ENCODE data around the gene IQCN.

Gene IQCN

GRCh38 chr19:18266771-18267686 is 7.2 kb downstream of the IQCN start:
- DNase-seq (ENCODE audit: low spot score) (no peak), FAIRE-seq (no peak)

- no peak for FAIRE-seq
These were observed 8.7 kb downstream of the IQCN start for GRCh38 chr19:18265582-18265981.

GRCh38 chr19:18264971-18265540 is 9.2 kb downstream of the IQCN start:
- DNase-seq (ENCODE audit: low spot score) (no peak), FAIRE-seq (no peak)

More at GRCh38 chr19:18265582-18265981, 8.7 kb downstream of the IQCN start:
- DNase-seq (ENCODE audit: low spot score), result no peak

- FAIRE-seq, result no peak
- no peak for DNase-seq (ENCODE audit: low spot score)
These were observed 10.0 kb downstream of the IQCN start for GRCh38 chr19:18264137-18264854.

- DNase-seq (ENCODE audit: low spot score) (no peak), FAIRE-seq (no peak)
These were observed 10.7 kb downstream of the IQCN start for GRCh38 chr19:18263324-18264136.

- no peak for FAIRE-seq
These were observed 11.3 kb downstream of the IQCN start for GRCh38 chr19:18262917-18263316.

GRCh38 chr19:18262144-18262543 is 12.1 kb downstream of the IQCN start:
- no peak for FAIRE-seq

More at GRCh38 chr19:18262917-18263316, 11.3 kb downstream of the IQCN start:
- DNase-seq (ENCODE audit: low spot score), result no peak

GRCh38 chr19:18261474-18261873 is 12.8 kb downstream of the IQCN start:
- DNase-seq (ENCODE audit: low spot score) (no peak), FAIRE-seq (no peak)

More at GRCh38 chr19:18262144-18262543, 12.1 kb downstream of the IQCN start:
- DNase-seq (ENCODE audit: low spot score), result no peak

- DNase-seq (ENCODE audit: low spot score) (no peak), FAIRE-seq (no peak)
These were observed 14.4 kb downstream of the IQCN start for GRCh38 chr19:18259893-18260292.

GRCh38 chr19:18257503-18258470 is 16.5 kb downstream of the IQCN start:
- DNase-seq (ENCODE audit: low spot score) (no peak), FAIRE-seq (no peak)

GRCh38 chr19:18254546-18255503 is 19.4 kb downstream of the IQCN start:
- no peak for DNase-seq (ENCODE audit: low spot score)
- FAIRE-seq, result no peak

GRCh38 chr19:18253716-18254115 is 20.5 kb downstream of the IQCN start:
- FAIRE-seq (no peak), DNase-seq (ENCODE audit: low spot score) (no peak)

- DNase-seq (ENCODE audit: low spot score), result no peak
- FAIRE-seq, result no peak
These were observed 21.1 kb downstream of the IQCN start for GRCh38 chr19:18253130-18253529.

GRCh38 chr19:18252370-18252717 is 21.9 kb downstream of the IQCN start:
- DNase-seq (ENCODE audit: low spot score) (no peak), FAIRE-seq (no peak)

GRCh38 chr19:18251587-18252369 is 22.5 kb downstream of the IQCN start:
- DNase-seq (ENCODE audit: low spot score) (peak; percentile 64), FAIRE-seq (no peak)

- FAIRE-seq (no peak), DNase-seq (ENCODE audit: low spot score) (no peak)
These were observed 24.4 kb downstream of the IQCN start for GRCh38 chr19:18249834-18250233.

GRCh38 chr19:18245297-18245696 is 29.0 kb downstream of the IQCN start:
- DNase-seq (ENCODE audit: low spot score) (no peak), FAIRE-seq (no peak)

GRCh38 chr19:18239303-18239702 is 34.9 kb downstream of the IQCN start:
- FAIRE-seq (no peak), DNase-seq (ENCODE audit: low spot score) (no peak)
